ENCODE results near the gene PRKAA1. TPM values are rescaled to one million over a fixed set of nuclear protein-coding genes. Genes with fewer than 3 reads are reported as not detected.

PRKAA1 gene
- total RNA-seq, 1 experiment from 2014 or later: 31.2 TPM

- TF ChIP-seq HMGXB4 (CRISPR knock-in tag; IDR thresholded peaks at IDR 0.05) (no peak), ZNF423 (CRISPR knock-in tag; IDR thresholded peaks at IDR 0.05) (no peak), IRF1 (CRISPR knock-in tag; IDR thresholded peaks at IDR 0.05) (no peak), CDX4 (CRISPR knock-in tag; IDR thresholded peaks at IDR 0.05; ENCODE audit: borderline replicate concordance) (no peak), ZNF425 (CRISPR knock-in tag; conservative IDR thresholded peaks at IDR 0.05) (no peak), RELA (CRISPR knock-in tag; IDR thresholded peaks at IDR 0.05; ENCODE audit: borderline replicate concordance) (no peak), JUN (CRISPR knock-in tag; IDR thresholded peaks at IDR 0.05) (no peak), ZNF219 (CRISPR knock-in tag; IDR thresholded peaks at IDR 0.05; ENCODE audit: borderline replicate concordance) (no peak), TEAD4 (CRISPR knock-in tag; IDR thresholded peaks at IDR 0.05) (no peak), MLX (CRISPR knock-in tag; IDR thresholded peaks at IDR 0.05) (no peak)
Observed at GRCh38 chr5:40781843-40782409, 16.2 kb downstream of the PRKAA1 start (continued).

- no peaks in the 10 kb centered on the region for H3K27me3 Mint-ChIP-seq (ENCODE audit: low read depth)
- peaks cover 7% of the 10 kb centered on the region; the same call in 1 of the 2 replicates for H3K4me1 Mint-ChIP-seq
- H3K9me3 Mint-ChIP-seq: no peaks in the 10 kb centered on the region
- ATAC-seq: no peak
- ChIA-PET CTCF (no interaction called here), POLR2A (no interaction called here)
- peaks cover 8% of the 10 kb centered on the region for H3K36me3 Mint-ChIP-seq
- no peak overlapping the region for H3K4me3 Mint-ChIP-seq
- no peak overlapping the region; the same call in 1 of the 2 replicates for H3K27ac Mint-ChIP-seq
- no peak for DNase-seq (ENCODE audit: low spot score)
- TF ChIP-seq E2F4 (CRISPR knock-in tag; IDR thresholded peaks at IDR 0.05; ENCODE audit: borderline replicate concordance, low read depth) (no peak), HMGA2 (CRISPR knock-in tag; IDR thresholded peaks at IDR 0.05) (no peak), ZSCAN18 (CRISPR knock-in tag; IDR thresholded peaks at IDR 0.05) (no peak), ERG (CRISPR knock-in tag; IDR thresholded peaks at IDR 0.05) (no peak), NR1H2 (CRISPR knock-in tag; IDR thresholded peaks at IDR 0.05) (no peak), ARID4B (CRISPR knock-in tag; IDR thresholded peaks at IDR 0.05; ENCODE audit: borderline replicate concordance) (no peak), JAZF1 (CRISPR knock-in tag; IDR thresholded peaks at IDR 0.05) (no peak), CTCF (IDR thresholded peaks at IDR 0.05) (no peak), SP1 (CRISPR knock-in tag; conservative IDR thresholded peaks at IDR 0.05) (no peak)
Observed at GRCh38 chr5:40780858-40781257, 17.3 kb downstream of the PRKAA1 start.

Measured in WTC11 (cell line).